Glutamatergic neuron (in vitro differentiated cells): ENCODE data around the gene ANAPC7. TPM values are rescaled to one million over a fixed set of nuclear protein-coding genes. Genes with fewer than 3 reads are reported as not detected.
A peak's percentile ranks its signal among the peaks of the same experiment; 100 is the strongest.

Experiments used
- DNase-seq: peaks from one replicate; pipeline ENCODE4 v3.0.0; 2022
- H3K27ac Mint-ChIP-seq: one replicate; pipeline ENCODE4 v1.8.0; 2020; ENCODE audit warnings: mild to moderate bottlenecking, mixed read lengths, inconsistent platforms; ENCODE audit not compliant: unreplicated experiment
- H3K27me3 Mint-ChIP-seq: one replicate; pipeline ENCODE4 v1.8.0; 2020; ENCODE audit warnings: mild to moderate bottlenecking, moderate library complexity, mixed read lengths, inconsistent platforms; ENCODE audit not compliant: unreplicated experiment
- H3K36me3 Mint-ChIP-seq: one replicate; pipeline ENCODE4 v1.8.0; 2020; ENCODE audit warnings: mild to moderate bottlenecking, mixed read lengths, inconsistent platforms; ENCODE audit not compliant: unreplicated experiment
- H3K4me1 Mint-ChIP-seq: one replicate; pipeline ENCODE4 v1.8.0; 2020; ENCODE audit warnings: mild to moderate bottlenecking, low read depth, mixed read lengths, inconsistent platforms; ENCODE audit not compliant: unreplicated experiment
- H3K4me3 Mint-ChIP-seq: one replicate; pipeline ENCODE4 v1.8.0; 2020; ENCODE audit warnings: mild to moderate bottlenecking, mixed read lengths, inconsistent platforms; ENCODE audit not compliant: unreplicated experiment
- H3K9me3 Mint-ChIP-seq: one replicate; pipeline ENCODE4 v1.8.0; 2020; ENCODE audit warnings: mild to moderate bottlenecking, moderate library complexity, mixed read lengths, inconsistent platforms; ENCODE audit not compliant: unreplicated experiment
- total RNA-seq: library from RNA; stranded (reverse); fragmentation: NEBNext Ultra II Directional; extraction: Animal tissue kit (Norgen Biotek cat#: 25700); gene quantifications from one replicate; pipeline ENCODE4 v1.2.1, GENCODE V29; 2021; ENCODE audit not compliant: unreplicated experiment
- TF ChIP-seq, protein P1 (sequence below): fragments of 200-600 bp; sonication (generic); IDR thresholded peaks from one replicate; pipeline ENCODE4 v1.5.0; 2021; ENCODE audit not compliant: partially characterized antibody, unreplicated experiment

The ANAPC7 gene
- total RNA-seq, 1 donor from 2014 or later: 93.7 TPM

DNA sequence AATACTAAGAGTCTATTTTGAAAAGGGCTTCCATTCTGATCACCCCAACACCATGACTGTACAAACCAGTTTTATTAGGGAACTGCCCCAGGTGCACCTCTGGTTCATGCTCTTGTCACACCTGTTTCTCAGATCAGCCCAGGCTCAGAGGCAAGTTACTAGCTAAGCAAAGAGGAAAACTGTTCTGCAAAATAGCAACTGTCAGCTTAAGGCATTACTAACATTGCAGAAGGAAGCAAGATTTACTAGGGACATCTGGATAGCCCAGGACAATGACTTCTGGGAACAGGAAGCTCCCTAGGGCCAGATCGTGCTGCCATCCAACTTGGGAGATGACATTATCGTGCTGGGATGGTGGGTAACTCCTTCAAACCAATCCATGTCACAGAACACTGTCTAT lies 30.1 kb downstream of the ANAPC7 start:
- H3K27ac Mint-ChIP-seq: peak overlapping the region; percentile 95
- TF ChIP-seq, protein P1, sequence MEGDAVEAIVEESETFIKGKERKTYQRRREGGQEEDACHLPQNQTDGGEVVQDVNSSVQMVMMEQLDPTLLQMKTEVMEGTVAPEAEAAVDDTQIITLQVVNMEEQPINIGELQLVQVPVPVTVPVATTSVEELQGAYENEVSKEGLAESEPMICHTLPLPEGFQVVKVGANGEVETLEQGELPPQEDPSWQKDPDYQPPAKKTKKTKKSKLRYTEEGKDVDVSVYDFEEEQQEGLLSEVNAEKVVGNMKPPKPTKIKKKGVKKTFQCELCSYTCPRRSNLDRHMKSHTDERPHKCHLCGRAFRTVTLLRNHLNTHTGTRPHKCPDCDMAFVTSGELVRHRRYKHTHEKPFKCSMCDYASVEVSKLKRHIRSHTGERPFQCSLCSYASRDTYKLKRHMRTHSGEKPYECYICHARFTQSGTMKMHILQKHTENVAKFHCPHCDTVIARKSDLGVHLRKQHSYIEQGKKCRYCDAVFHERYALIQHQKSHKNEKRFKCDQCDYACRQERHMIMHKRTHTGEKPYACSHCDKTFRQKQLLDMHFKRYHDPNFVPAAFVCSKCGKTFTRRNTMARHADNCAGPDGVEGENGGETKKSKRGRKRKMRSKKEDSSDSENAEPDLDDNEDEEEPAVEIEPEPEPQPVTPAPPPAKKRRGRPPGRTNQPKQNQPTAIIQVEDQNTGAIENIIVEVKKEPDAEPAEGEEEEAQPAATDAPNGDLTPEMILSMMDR: no peak

DNA sequence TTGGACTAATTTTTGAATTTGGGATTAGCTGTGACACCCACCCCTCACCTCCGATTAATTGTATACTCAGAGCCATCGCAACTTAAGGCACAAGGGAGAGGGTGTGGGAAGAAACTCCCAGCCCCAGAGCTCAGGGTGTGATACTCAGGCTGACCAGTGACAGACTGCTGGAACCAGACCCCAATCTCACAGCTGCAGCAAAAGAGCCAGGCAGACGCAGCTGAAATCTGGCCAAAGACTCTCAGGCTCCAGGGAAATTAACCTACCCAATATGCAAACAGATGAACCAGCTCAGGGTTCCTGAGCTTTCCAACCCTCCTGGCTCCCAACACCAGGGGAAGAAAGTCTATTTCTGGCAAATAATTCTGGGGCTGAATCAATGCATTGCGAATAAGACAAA lies 30.5 kb downstream of the ANAPC7 start:
- no peaks in the 10 kb centered on the region for H3K27me3 Mint-ChIP-seq
- H3K36me3 Mint-ChIP-seq: peaks cover 8% of the 10 kb centered on the region
- TF ChIP-seq, protein P1: no peak
- DNase-seq: peak; percentile 65
- peaks cover 4% of the 10 kb centered on the region for H3K9me3 Mint-ChIP-seq
- H3K4me3 Mint-ChIP-seq: peak overlapping the region; percentile 68
- peak overlapping the region; percentile 95 for H3K27ac Mint-ChIP-seq
- peaks cover 19% of the 10 kb centered on the region for H3K4me1 Mint-ChIP-seq

More for the DNA sequence above, 30.1 kb downstream of the ANAPC7 start:
- Mint-ChIP-seq H3K36me3 (peaks cover 8% of the 10 kb centered on the region), H3K4me1 (peaks cover 19% of the 10 kb centered on the region), H3K9me3 (peaks cover 4% of the 10 kb centered on the region), H3K4me3 (peak overlapping the region; percentile 68), H3K27me3 (no peaks in the 10 kb centered on the region)
- no peak for DNase-seq

DNA sequence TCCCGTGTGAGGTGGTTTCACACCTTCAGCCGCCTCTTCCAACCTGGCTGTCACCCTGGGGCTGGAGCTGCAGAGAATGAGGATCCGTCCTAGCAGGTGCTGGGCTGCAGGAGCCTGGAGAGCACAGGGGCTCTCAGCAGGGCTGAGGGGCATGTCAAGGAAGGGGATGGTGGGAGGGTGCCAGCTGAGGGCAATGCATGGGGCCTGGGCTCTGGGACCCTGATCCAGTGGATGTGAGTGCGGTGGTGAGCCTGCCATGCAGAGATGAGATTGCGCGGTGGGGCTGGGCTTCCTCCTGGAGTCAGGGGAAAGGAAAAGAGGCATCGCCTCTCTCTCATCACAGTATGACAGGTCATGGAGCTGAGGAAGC lies 31.5 kb downstream of the ANAPC7 start:
- Mint-ChIP-seq H3K36me3 (peaks cover 4% of the 10 kb centered on the region), H3K27ac (peak overlapping the region; percentile 33), H3K4me3 (no peak overlapping the region)

DNA sequence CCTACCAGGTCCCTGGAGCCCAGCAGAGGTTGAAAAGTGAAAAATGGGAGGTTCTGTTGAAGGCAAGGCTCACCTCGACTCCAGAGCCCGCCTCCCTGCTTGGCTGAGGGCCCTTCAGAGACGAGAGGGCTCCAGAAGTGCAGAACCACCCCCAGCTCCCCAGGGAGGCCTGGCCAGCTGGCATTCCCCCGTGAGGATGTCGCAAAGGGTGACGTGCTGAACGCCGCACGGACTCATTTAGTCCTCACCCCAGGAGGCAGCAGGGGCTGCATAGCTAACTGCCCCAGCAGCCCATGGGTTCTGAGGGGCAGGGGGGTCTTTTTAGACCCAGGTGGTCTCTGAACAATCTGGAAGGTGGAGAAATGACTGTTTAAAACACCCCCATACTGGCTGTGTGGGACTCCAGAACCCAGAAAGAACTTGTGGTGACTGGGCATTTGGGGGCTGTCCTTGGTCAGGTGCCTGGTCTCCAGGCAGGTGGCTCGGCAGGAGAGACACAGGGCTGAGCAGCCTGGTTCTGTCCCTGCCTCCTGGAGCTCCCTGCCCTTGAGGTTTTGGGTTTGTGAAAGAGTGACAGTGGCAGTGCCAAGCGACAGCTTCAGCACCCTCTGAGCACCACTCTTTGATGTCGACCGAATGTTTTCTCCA lies 32.0 kb downstream of the ANAPC7 start:
- peaks cover 20% of the 10 kb centered on the region for H3K4me1 Mint-ChIP-seq
- H3K36me3 Mint-ChIP-seq: peaks cover 4% of the 10 kb centered on the region
- TF ChIP-seq, protein P1: no peak
- H3K4me3 Mint-ChIP-seq: no peak overlapping the region
- H3K9me3 Mint-ChIP-seq: peaks cover 4% of the 10 kb centered on the region
- DNase-seq: no peak
- peak overlapping the region; percentile 33 for H3K27ac Mint-ChIP-seq
- H3K27me3 Mint-ChIP-seq: no peaks in the 10 kb centered on the region

More for the DNA sequence above, 31.5 kb downstream of the ANAPC7 start:
- Mint-ChIP-seq H3K9me3 (peaks cover 4% of the 10 kb centered on the region), H3K27me3 (no peaks in the 10 kb centered on the region), H3K4me1 (peaks cover 19% of the 10 kb centered on the region)
- TF ChIP-seq, protein P1: no peak
- DNase-seq: no peak

DNA sequence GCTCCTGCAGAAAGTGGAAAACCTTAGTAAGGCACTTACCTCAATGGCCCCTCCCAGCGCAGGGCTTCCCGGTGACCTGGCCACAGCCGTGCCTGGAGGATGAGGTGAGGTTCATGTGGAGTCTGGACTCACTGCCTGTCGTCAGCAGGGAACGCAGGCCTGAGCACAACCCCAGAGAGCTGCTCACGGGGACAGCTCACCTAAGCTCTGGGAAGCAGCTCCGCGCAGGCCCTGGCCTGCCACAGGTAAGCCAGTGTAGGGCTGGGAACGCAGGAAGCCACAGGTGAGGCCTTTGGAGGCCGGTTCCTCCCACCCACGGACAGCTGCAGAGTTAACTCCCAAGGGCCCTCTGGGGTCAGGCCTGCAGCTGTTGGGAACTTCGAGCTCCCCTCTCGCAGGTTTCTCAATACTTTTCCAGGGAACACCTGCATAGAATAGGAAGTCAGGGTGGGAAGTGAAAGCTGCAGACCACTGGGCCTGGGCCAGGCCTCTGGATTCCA lies 32.7 kb downstream of the ANAPC7 start:
- H3K4me3 Mint-ChIP-seq: no peak overlapping the region
- DNase-seq: no peak
- H3K27me3 Mint-ChIP-seq: no peaks in the 10 kb centered on the region
- TF ChIP-seq, protein P1: no peak
- peaks cover 20% of the 10 kb centered on the region for H3K4me1 Mint-ChIP-seq
- peaks cover 4% of the 10 kb centered on the region for H3K9me3 Mint-ChIP-seq
- H3K27ac Mint-ChIP-seq: no peak overlapping the region
- H3K36me3 Mint-ChIP-seq: peaks cover 4% of the 10 kb centered on the region
